Hepatocyte (in vitro differentiated cells): ENCODE data around the gene NAT16. TPM values are rescaled to one million over a fixed set of nuclear protein-coding genes. Genes with fewer than 3 reads are reported as not detected.

Experiments used
- DNase-seq: peaks from one replicate; pipeline ENCODE4 v3.0.0-alpha.2; 2016; ENCODE audit warnings: low spot score
- H2AFZ ChIP-seq: fragments of 200-600 bp; sonication (generic); 2 replicates; pipeline ENCODE4 v1.6.0; 2016; ENCODE audit warnings: antibody characterized with exemption, mild to moderate bottlenecking
- H3K27ac ChIP-seq: fragments of 200-600 bp; sonication (generic); 2 replicates; pipeline ENCODE4 v1.5.1; 2016; ENCODE audit warnings: mild to moderate bottlenecking
- H3K27me3 ChIP-seq: fragments of 200-600 bp; sonication (generic); 2 replicates; pipeline ENCODE4 v1.6.1; 2016
- H3K36me3 ChIP-seq: fragments of 200-600 bp; sonication (generic); replicated peaks from 2 replicates; pipeline ENCODE4 v1.5.1; 2016; ENCODE audit warnings: low read depth; ENCODE audit not compliant: insufficient read depth
- H3K4me1 ChIP-seq: fragments of 200-600 bp; sonication (generic); 2 replicates; pipeline ENCODE4 v1.5.1; 2016; ENCODE audit warnings: mild to moderate bottlenecking, moderate library complexity; ENCODE audit not compliant: insufficient read depth
- H3K4me2 ChIP-seq: fragments of 200-600 bp; sonication (generic); 2 replicates; pipeline ENCODE4 v1.6.0; 2016
- H3K4me3 ChIP-seq: fragments of 200-600 bp; sonication (generic); 2 replicates; pipeline ENCODE4 v1.5.1; 2016; ENCODE audit warnings: mild to moderate bottlenecking
- H3K79me2 ChIP-seq: fragments of 200-600 bp; sonication (generic); 2 replicates; pipeline ENCODE4 v1.6.0; 2017; ENCODE audit warnings: mild to moderate bottlenecking
- H3K9me2 ChIP-seq: fragments of 200-600 bp; sonication (generic); replicated peaks from 2 replicates; pipeline ENCODE4 v1.6.0; 2017; ENCODE audit warnings: mild to moderate bottlenecking; ENCODE audit not compliant: insufficient read depth
- H3K9me3 ChIP-seq: fragments of 200-600 bp; sonication (generic); 2 replicates; pipeline ENCODE4 v1.5.1; 2016; ENCODE audit warnings: low read depth, mild to moderate bottlenecking
- H4K20me1 ChIP-seq: fragments of 200-600 bp; sonication (generic); 2 replicates; pipeline ENCODE4 v1.6.0; 2016; ENCODE audit warnings: mild to moderate bottlenecking; ENCODE audit not compliant: insufficient read depth, poor library complexity, severe bottlenecking
- CTCF ChIP-seq: fragments of 200-600 bp; sonication (generic); IDR thresholded peaks from 2 replicates; pipeline ENCODE4 v1.5.1; 2016; ENCODE audit warnings: antibody characterized with exemption, mild to moderate bottlenecking; ENCODE audit not compliant: poor library complexity
- EZH2 ChIP-seq: fragments of 200-600 bp; sonication (generic); IDR thresholded peaks from 2 replicates; pipeline ENCODE4 v1.6.1; 2016; ENCODE audit warnings: antibody characterized with exemption, mild to moderate bottlenecking, borderline replicate concordance
- EZH2phosphoT487 ChIP-seq: fragments of 200-600 bp; sonication (generic); IDR thresholded peaks from one replicate; pipeline ENCODE4 v1.6.1; 2018; ENCODE audit warnings: antibody characterized with exemption, mild to moderate bottlenecking, low read depth, moderate library complexity; ENCODE audit not compliant: unreplicated experiment, severe bottlenecking
- WGBS: methylation state at CpG from one replicate; pipeline ENCODE4 v1.1.6; 2016; ENCODE audit warnings: low lambda C conversion rate; ENCODE audit errors: missing lambda C conversion rate; 5-methylcytosine and 5-hydroxymethylcytosine counted together
- polyA plus RNA-seq: library from polyadenylated mRNA; unstranded; fragments of >200 nt; fragmentation: Nextera tagmentation; extraction: Ambion mirVana; gene quantifications from 2 replicates; pipeline ENCODE4 v1.2.1, GENCODE V29; 2016
- total RNA-seq: library from RNA; depleted of rRNA; stranded (reverse); fragments of >200 nt; gene quantifications from 2 replicates; pipeline ENCODE4 v1.2.3, GENCODE V29; 2014

Gene NAT16
- total and polyA plus RNA-seq, 2 experiments from 2014 or later, result not detected

DNA sequence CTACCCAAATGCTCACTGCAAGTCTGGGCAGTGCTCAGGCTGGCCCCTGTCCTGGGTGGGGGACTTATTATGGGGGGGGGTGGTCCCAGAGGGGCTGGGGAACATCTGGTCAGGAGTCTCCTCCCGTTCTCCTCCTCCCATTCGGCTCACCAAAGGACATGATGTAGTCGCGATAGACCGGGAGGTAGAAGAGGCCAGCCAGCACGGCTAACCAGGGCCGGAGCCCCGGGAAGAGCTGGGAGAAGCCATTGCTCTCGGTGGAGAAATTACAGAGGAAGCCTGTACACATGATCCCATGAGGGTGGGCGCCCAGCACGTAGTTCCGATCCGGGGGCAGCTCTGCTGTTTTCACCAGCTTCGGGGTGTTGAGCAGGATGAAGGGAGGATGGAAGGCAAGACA is 18.4 kb upstream of the NAT16 start:
- no peaks in the 10 kb centered on the region for H3K79me2 ChIP-seq
- 88% methylated on average over 13 of the region's 14 CpGs for WGBS
- H4K20me1 ChIP-seq, result no peaks in the 10 kb centered on the region
- TF ChIP-seq EZH2, result no peak
- no peak for TF ChIP-seq CTCF
- no peak for TF ChIP-seq EZH2phosphoT487
- no peak overlapping the region for H3K27ac ChIP-seq
- H2AFZ ChIP-seq, result no peak overlapping the region
- H3K36me3 ChIP-seq, result no peaks in the 10 kb centered on the region
- no peak overlapping the region for H3K4me3 ChIP-seq
- no peaks in the 10 kb centered on the region for H3K4me1 ChIP-seq
- peaks cover 30% of the 10 kb centered on the region for H3K27me3 ChIP-seq
- H3K9me3 ChIP-seq, result no peaks in the 10 kb centered on the region
- DNase-seq, result no peak
- no peaks in the 10 kb centered on the region for H3K9me2 ChIP-seq
- no peak overlapping the region for H3K4me2 ChIP-seq

DNA sequence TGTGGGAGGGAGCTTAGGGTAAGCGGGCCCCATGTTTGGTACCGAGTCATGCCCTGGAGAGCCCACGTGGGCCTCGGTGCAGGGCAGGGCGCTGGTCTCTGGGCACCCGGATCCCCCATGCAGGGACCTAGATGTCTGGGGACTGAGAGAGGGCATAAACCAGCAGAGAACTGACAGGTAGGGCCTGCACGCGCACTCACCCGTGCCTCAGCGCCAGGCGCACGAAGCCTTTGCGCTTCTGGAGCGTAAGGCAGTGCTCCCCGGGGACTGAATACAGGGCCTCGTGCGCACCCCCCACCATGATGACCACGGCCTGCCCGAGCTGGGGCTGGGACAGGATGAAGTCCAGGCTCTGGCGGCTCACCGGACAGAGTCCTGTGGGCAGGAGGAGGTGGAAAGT is 17.9 kb upstream of the NAT16 start:
- no peak overlapping the region for H3K27ac ChIP-seq
- no peak overlapping the region for H3K4me2 ChIP-seq
- H2AFZ ChIP-seq, result no peak overlapping the region
- DNase-seq, result no peak
- H3K27me3 ChIP-seq, result peaks cover 26% of the 10 kb centered on the region
- no peaks in the 10 kb centered on the region for H3K4me1 ChIP-seq
- H3K4me3 ChIP-seq, result no peak overlapping the region
- no peaks in the 10 kb centered on the region for H3K9me3 ChIP-seq
- TF ChIP-seq EZH2phosphoT487 (no peak), EZH2 (no peak), CTCF (no peak)
- no peaks in the 10 kb centered on the region for H4K20me1 ChIP-seq
- H3K9me2 ChIP-seq, result no peaks in the 10 kb centered on the region
- H3K36me3 ChIP-seq, result no peaks in the 10 kb centered on the region
- no peaks in the 10 kb centered on the region for H3K79me2 ChIP-seq
- 92% methylated on average over 19 of the region's 21 CpGs for WGBS

DNA sequence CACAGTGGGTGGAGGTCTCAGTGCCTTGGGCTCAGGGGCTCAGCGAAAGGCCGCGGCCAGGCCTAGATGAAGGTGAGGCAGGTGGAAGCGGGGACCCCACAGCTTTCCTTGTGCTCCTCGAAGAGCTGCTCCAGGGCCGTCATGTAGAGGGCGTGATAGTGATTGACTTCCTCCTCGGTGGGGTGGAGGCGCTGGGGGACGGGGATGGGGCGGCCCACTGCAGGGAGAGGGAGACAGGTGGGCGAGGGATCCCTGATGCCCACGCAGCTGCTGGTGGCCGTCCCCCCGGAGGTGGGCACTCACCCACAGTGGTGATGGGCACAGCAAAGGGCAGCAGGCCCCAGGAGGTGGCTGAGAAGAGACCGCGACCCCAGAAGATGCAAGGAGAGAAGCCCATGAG is 15.8 kb upstream of the NAT16 start:
- Histone ChIP-seq H3K36me3 (no peaks in the 10 kb centered on the region), H3K4me3 (no peak overlapping the region), H3K4me2 (no peak overlapping the region), H2AFZ (no peak overlapping the region), H3K27ac (no peak overlapping the region), H3K4me1 (peaks cover 4% of the 10 kb centered on the region), H4K20me1 (no peaks in the 10 kb centered on the region), H3K27me3 (peaks cover 9% of the 10 kb centered on the region), H3K9me3 (no peaks in the 10 kb centered on the region), H3K79me2 (no peaks in the 10 kb centered on the region), H3K9me2 (no peaks in the 10 kb centered on the region)
- 89% methylated on average over 10 of the region's 17 CpGs for WGBS
- DNase-seq, result no peak
- TF ChIP-seq EZH2 (no peak), EZH2phosphoT487 (no peak), CTCF (no peak)

DNA sequence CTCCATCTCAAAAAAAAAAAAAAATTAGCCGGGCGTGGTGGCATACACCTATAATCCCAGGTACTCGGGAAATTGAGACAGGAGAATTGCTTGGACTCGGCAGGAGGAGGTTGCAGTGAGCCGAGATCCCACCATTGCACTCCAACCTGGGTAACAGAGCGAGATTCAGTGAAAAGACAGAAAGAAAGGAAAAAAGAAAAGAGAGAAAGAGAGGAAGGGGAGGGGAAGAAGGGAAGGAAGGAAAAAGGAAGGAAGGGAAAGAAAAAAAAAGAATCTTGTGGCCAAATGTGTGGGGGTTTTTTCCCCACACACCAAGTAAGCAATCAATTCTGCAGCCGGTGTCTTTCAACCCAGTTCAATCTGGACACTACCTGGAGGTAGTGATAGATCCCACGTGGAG is 9.0 kb upstream of the NAT16 start:
- Histone ChIP-seq H3K79me2 (no peaks in the 10 kb centered on the region), H3K9me3 (no peaks in the 10 kb centered on the region), H3K27ac (no peak overlapping the region), H3K4me1 (peaks cover 4% of the 10 kb centered on the region), H3K4me2 (no peak overlapping the region), H2AFZ (no peak overlapping the region), H3K36me3 (no peaks in the 10 kb centered on the region), H4K20me1 (no peaks in the 10 kb centered on the region), H3K27me3 (no peaks in the 10 kb centered on the region), H3K4me3 (no peak overlapping the region), H3K9me2 (no peaks in the 10 kb centered on the region)
- no peak for TF ChIP-seq CTCF
- TF ChIP-seq EZH2, result no peak
- TF ChIP-seq EZH2phosphoT487, result no peak
- WGBS, result 86% methylated on average over 8 of the region's 8 CpGs
- no peak for DNase-seq
